H1 (cell line): ENCODE measurements around the gene FAM120B. TPM values are rescaled to one million over a fixed set of nuclear protein-coding genes. Genes with fewer than 3 reads are reported as not detected.

Source experiments
- ATF3 ChIP-seq: IDR thresholded peaks from 2 replicates; pipeline ENCODE4 v1.6.1; 2011; ENCODE audit warnings: low read depth, mild to moderate bottlenecking, low read length; ENCODE audit not compliant: insufficient read depth
- CBX8 ChIP-seq: fragments of 300-800, 300-1000 bp; sonication (generic); IDR thresholded peaks from 2 replicates; pipeline ENCODE4 v1.7.1; 2016; ENCODE audit warnings: low read depth, low read length, borderline replicate concordance
- CHD2 ChIP-seq: IDR thresholded peaks from 2 replicates; pipeline ENCODE4 v1.6.1; 2012; ENCODE audit warnings: low read length, improper control_type of control experiment
- EP300 ChIP-seq, 2 experiments: IDR thresholded peaks; 1 replicate in 1 of 2; 2 replicates in 1 of 2; pipeline ENCODE4 v1.6.1; 2011 to 2012; ENCODE audit warnings: low read depth in 2 of 2, low read length in 2 of 2, mild to moderate bottlenecking in 2 of 2, borderline replicate concordance in 1 of 2, inconsistent platforms in 1 of 2, moderate library complexity in 1 of 2
- HDAC6 ChIP-seq: IDR thresholded peaks from one replicate; pipeline ENCODE4 v1.7.1; 2012; ENCODE audit warnings: low read depth, mild to moderate bottlenecking, inconsistent platforms, low read length, moderate library complexity
- JUND ChIP-seq: IDR thresholded peaks from 2 replicates; pipeline ENCODE4 v1.6.1; 2011; ENCODE audit warnings: mild to moderate bottlenecking, improper control_type of control experiment, low read length
- polyA plus RNA-seq, 7 experiments: library from polyadenylated mRNA; depleted of rRNA in 3 of 7; stranded (reverse) in 5 of 7; unstranded in 2 of 7; fragments of >200 nt in 5 of 7; fragments of 200-250 nt in 2 of 7; gene quantifications; 1 replicate in 5 of 7; 2 replicates in 1 of 7; 4 replicates in 1 of 7; pipeline versions ENCODE4 v1.2.1 to v1.2.3, GENCODE V29; 2011 to 2013; ENCODE audit warnings: missing spikeins in 2 of 7, mixed read lengths in 2 of 7
- total RNA-seq: library from RNA; stranded (reverse); fragmentation: NEBNext Ultra II Directional; extraction: Animal tissue kit (Norgen Biotek cat#: 25700); gene quantifications from 2 replicates; pipeline ENCODE4 v1.2.1, GENCODE V29; 2021

FAM120B gene
- total and polyA plus RNA-seq, 2 of the 8 experiments (the other 6 are each of a cell fraction or from before 2014, with no cell fraction given), result 5.1 to 12.5 TPM

GRCh38 chr6:170420283-170420682, 113.7 kb downstream of the FAM120B start (continued):
- TF ChIP-seq CBX8 (no peak), HDAC6 (no peak), EP300 (IDR thresholded peaks at IDR 0.05; ENCODE audit: borderline replicate concordance in 1 of 2, low read depth in 2 of 2, low read length in 2 of 2) (no peak), JUND (no peak), ATF3 (no peak), CHD2 (no peak)
